SK-N-MC (cell line): ENCODE measurements around the gene SLC4A5.
"Not testable (repeated sequence)": the region's sequence is repeated elsewhere in the genome, so short reads cannot be mapped to it uniquely, and the experiment has no call there.

Source experiments
- DNase-seq: peaks from one replicate; pipeline ENCODE4 v3.0.0-alpha.2; 2011; ENCODE audit warnings: low read depth, low spot score
- H3K27ac ChIP-seq: fragments of 200-600 bp; sonication (generic); 2 replicates; pipeline ENCODE4 v1.5.1; 2016; ENCODE audit warnings: mixed run types
- H3K36me3 ChIP-seq: fragments of 200-600 bp; sonication (generic); 2 replicates; pipeline ENCODE4 v1.6.1; 2017; ENCODE audit warnings: antibody characterized with exemption, low read length, mixed read lengths; ENCODE audit not compliant: insufficient read depth
- H3K4me3 ChIP-seq: fragments of 200-600 bp; sonication (generic); 2 replicates; pipeline ENCODE4 v1.5.1; 2016
- H3K9ac ChIP-seq: fragments of 200-600 bp; sonication (generic); 2 replicates; pipeline ENCODE4 v1.8.0; 2017; ENCODE audit warnings: mixed run types, mixed read lengths; ENCODE audit not compliant: insufficient read length
- H3K9me3 ChIP-seq: fragments of 200-600 bp; sonication (generic); 2 replicates; pipeline ENCODE4 v1.6.1; 2017; ENCODE audit warnings: low read depth, mild to moderate bottlenecking, antibody characterized with exemption, low read length, moderate library complexity, mixed read lengths
- EZH2 ChIP-seq: fragments of 200-600 bp; sonication (generic); IDR thresholded peaks from one replicate; pipeline ENCODE4 v1.6.1; 2017; ENCODE audit warnings: antibody characterized with exemption
- FOXP2 ChIP-seq: optimal IDR thresholded peaks from 2 replicates; pipeline ENCODE3; 2011; ENCODE audit warnings: mild to moderate bottlenecking, moderate library complexity; ENCODE audit not compliant: insufficient read depth; ENCODE audit errors: extremely low read length, control extremely low read depth
- POLR2AphosphoS5 ChIP-seq: IDR thresholded peaks from 2 replicates; pipeline ENCODE4 v1.6.1; 2012; ENCODE audit warnings: mild to moderate bottlenecking, low read depth, low read length, borderline replicate concordance

Gene SLC4A5

GRCh38 chr2:74219846-74220486 is 123.2 kb downstream of the SLC4A5 start:
- no peak overlapping the region for H3K9ac ChIP-seq
- H3K27ac ChIP-seq = no peak overlapping the region
- no peak for TF ChIP-seq FOXP2
- no peak for TF ChIP-seq EZH2
- TF ChIP-seq POLR2AphosphoS5 = no peak
- peaks cover 46% of the 10 kb centered on the region for H3K36me3 ChIP-seq
- no peak overlapping the region for H3K4me3 ChIP-seq
- H3K9me3 ChIP-seq = no peaks in the 10 kb centered on the region
- no peak for DNase-seq

- peaks cover 79% of the 10 kb centered on the region for H3K36me3 ChIP-seq
- DNase-seq = no peak
- H3K9me3 ChIP-seq = no peaks in the 10 kb centered on the region
- no peak overlapping the region for H3K4me3 ChIP-seq
- TF ChIP-seq FOXP2 = no peak
- TF ChIP-seq POLR2AphosphoS5 = no peak
- TF ChIP-seq EZH2 = no peak
- no peak overlapping the region for H3K27ac ChIP-seq
- no peak overlapping the region for H3K9ac ChIP-seq
Observed at GRCh38 chr2:74216642-74217041, 126.6 kb downstream of the SLC4A5 start.

- not testable (repeated sequence) for H3K9ac ChIP-seq, H3K9me3 ChIP-seq, DNase-seq, H3K27ac ChIP-seq, H3K4me3 ChIP-seq
- peaks cover 88% of the 10 kb centered on the region for H3K36me3 ChIP-seq
Observed at GRCh38 chr2:74215771-74216170, 127.4 kb downstream of the SLC4A5 start.

- Histone ChIP-seq H3K36me3 (peaks cover 99% of the 10 kb centered on the region), H3K9me3 (no peaks in the 10 kb centered on the region), H3K27ac (no peak overlapping the region), H3K4me3 (no peak overlapping the region), H3K9ac (no peak overlapping the region)
- DNase-seq = no peak
- no peak for TF ChIP-seq EZH2
- no peak for TF ChIP-seq FOXP2
- TF ChIP-seq POLR2AphosphoS5 = no peak
Observed at GRCh38 chr2:74212702-74213410, 130.4 kb downstream of the SLC4A5 start.

- TF ChIP-seq EZH2 (no peak), FOXP2 (no peak), POLR2AphosphoS5 (no peak)
- Histone ChIP-seq H3K27ac (no peak overlapping the region), H3K4me3 (no peak overlapping the region), H3K36me3 (peaks cover 100% of the 10 kb centered on the region), H3K9me3 (no peaks in the 10 kb centered on the region), H3K9ac (no peak overlapping the region)
- no peak for DNase-seq
Observed at GRCh38 chr2:74206180-74206688, 137.0 kb downstream of the SLC4A5 start.

- H3K9ac ChIP-seq = no peak overlapping the region
- no peaks in the 10 kb centered on the region for H3K9me3 ChIP-seq
- TF ChIP-seq FOXP2 = no peak
- H3K4me3 ChIP-seq = no peak overlapping the region
- no peak overlapping the region for H3K27ac ChIP-seq
- peaks cover 100% of the 10 kb centered on the region for H3K36me3 ChIP-seq
- DNase-seq = no peak
Observed at GRCh38 chr2:74205596-74205995, 137.6 kb downstream of the SLC4A5 start.

- H3K36me3 ChIP-seq = peaks cover 98% of the 10 kb centered on the region
- H3K27ac ChIP-seq = no peak overlapping the region
- no peak for DNase-seq
- H3K4me3 ChIP-seq = no peak overlapping the region
- no peaks in the 10 kb centered on the region for H3K9me3 ChIP-seq
- no peak for TF ChIP-seq FOXP2
- H3K9ac ChIP-seq = no peak overlapping the region
Observed at GRCh38 chr2:74205113-74205512, 138.1 kb downstream of the SLC4A5 start.

GRCh38 chr2:74204436-74204835 is 138.8 kb downstream of the SLC4A5 start:
- H3K9ac ChIP-seq = no peak overlapping the region
- no peak for TF ChIP-seq EZH2
- no peak overlapping the region for H3K4me3 ChIP-seq
- no peaks in the 10 kb centered on the region for H3K9me3 ChIP-seq
- no peak for DNase-seq
- H3K36me3 ChIP-seq = peaks cover 95% of the 10 kb centered on the region
- H3K27ac ChIP-seq = peak overlapping the region; percentile 53; the same call in 1 of the 2 replicates

- no peak for DNase-seq
Observed at GRCh38 chr2:74201596-74201995, 141.6 kb downstream of the SLC4A5 start.

More at GRCh38 chr2:74201596-74201995, 141.6 kb downstream of the SLC4A5 start:
- no peaks in the 10 kb centered on the region for H3K9me3 ChIP-seq
- H3K4me3 ChIP-seq = peak overlapping the region; percentile 99
- H3K9ac ChIP-seq = no peak overlapping the region
- TF ChIP-seq FOXP2 (no peak), EZH2 (no peak), POLR2AphosphoS5 (no peak)
- H3K36me3 ChIP-seq = peaks cover 67% of the 10 kb centered on the region
- H3K27ac ChIP-seq = no peak overlapping the region; the same call in 1 of the 2 replicates
